Neural crest cell (in vitro differentiated cells): ENCODE data around the gene MTG1. TPM values are rescaled to one million over a fixed set of nuclear protein-coding genes. Genes with fewer than 3 reads are reported as not detected.

Source experiments
- DNase-seq: peaks from one replicate; pipeline ENCODE4 v3.0.0; 2021; ENCODE audit warnings: low read depth, mixed read lengths, low spot score
- H3K27ac Mint-ChIP-seq: one replicate; pipeline ENCODE4 v1.8.0; 2021; ENCODE audit warnings: mild to moderate bottlenecking, mixed read lengths; ENCODE audit not compliant: unreplicated experiment
- H3K27me3 Mint-ChIP-seq: 2 replicates; pipeline ENCODE4 v1.8.0; 2021; ENCODE audit warnings: low read depth, mild to moderate bottlenecking, mixed read lengths
- H3K36me3 Mint-ChIP-seq: 2 replicates; pipeline ENCODE4 v1.8.0; 2021; ENCODE audit warnings: low read depth, mild to moderate bottlenecking, mixed read lengths
- H3K4me1 Mint-ChIP-seq: 2 replicates; pipeline ENCODE4 v1.8.0; 2021; ENCODE audit warnings: mixed read lengths
- H3K4me3 Mint-ChIP-seq: one replicate; pipeline ENCODE4 v1.8.0; 2021; ENCODE audit warnings: mild to moderate bottlenecking, mixed read lengths
- H3K9me3 Mint-ChIP-seq: 2 replicates; pipeline ENCODE4 v1.8.0; 2021; ENCODE audit warnings: mixed read lengths
- CTCF ChIP-seq: fragments of 200-600 bp; sonication (generic); conservative IDR thresholded peaks from 2 replicates; pipeline ENCODE4 v1.5.0; 2021; ENCODE audit warnings: antibody characterized with exemption, mild to moderate bottlenecking
- total RNA-seq: library from RNA; stranded (reverse); gene quantifications from 2 replicates; pipeline ENCODE4 v1.2.1, GENCODE V29; 2021

MTG1 gene
- total RNA-seq, 1 donor from 2014 or later, result 104 TPM

- H3K27me3 Mint-ChIP-seq, result no peaks in the 10 kb centered on the region
- TF ChIP-seq CTCF, result no peak
- H3K4me1 Mint-ChIP-seq, result peaks cover under 1% of the 10 kb centered on the region
- no peak overlapping the region for H3K27ac Mint-ChIP-seq
- H3K9me3 Mint-ChIP-seq, result no peaks in the 10 kb centered on the region
- no peak overlapping the region for H3K4me3 Mint-ChIP-seq
- peaks cover 41% of the 10 kb centered on the region for H3K36me3 Mint-ChIP-seq
- no peak for DNase-seq
Observed at GRCh38 chr10:133401981-133402725, 8.2 kb downstream of the MTG1 start.

- no peak overlapping the region for H3K4me3 Mint-ChIP-seq
- no peak overlapping the region for H3K27ac Mint-ChIP-seq
- DNase-seq, result no peak
- H3K4me1 Mint-ChIP-seq, result no peaks in the 10 kb centered on the region
- H3K27me3 Mint-ChIP-seq, result no peaks in the 10 kb centered on the region
- peaks cover under 1% of the 10 kb centered on the region for H3K9me3 Mint-ChIP-seq
- no peak for TF ChIP-seq CTCF
- H3K36me3 Mint-ChIP-seq, result peaks cover 43% of the 10 kb centered on the region
Observed at GRCh38 chr10:133403359-133403758, 9.4 kb downstream of the MTG1 start.

- Mint-ChIP-seq H3K9me3 (peaks cover 4% of the 10 kb centered on the region), H3K4me1 (no peaks in the 10 kb centered on the region), H3K27me3 (no peaks in the 10 kb centered on the region), H3K27ac (no peak overlapping the region), H3K4me3 (no peak overlapping the region), H3K36me3 (peaks cover 47% of the 10 kb centered on the region)
- DNase-seq, result no peak
- no peak for TF ChIP-seq CTCF
Observed at GRCh38 chr10:133403784-133404183, 9.8 kb downstream of the MTG1 start.

GRCh38 chr10:133405272-133405671, 11.3 kb downstream of the MTG1 start:
- no peak for TF ChIP-seq CTCF
- Mint-ChIP-seq H3K27ac (no peak overlapping the region), H3K9me3 (peaks cover 10% of the 10 kb centered on the region), H3K27me3 (no peaks in the 10 kb centered on the region), H3K4me1 (no peaks in the 10 kb centered on the region), H3K36me3 (peaks cover 59% of the 10 kb centered on the region), H3K4me3 (no peak overlapping the region)
- no peak for DNase-seq

GRCh38 chr10:133405844-133406527, 12.0 kb downstream of the MTG1 start:
- no peak overlapping the region for H3K27ac Mint-ChIP-seq
- H3K9me3 Mint-ChIP-seq, result peaks cover 10% of the 10 kb centered on the region
- TF ChIP-seq CTCF, result no peak

More at GRCh38 chr10:133405844-133406527, 12.0 kb downstream of the MTG1 start:
- no peaks in the 10 kb centered on the region for H3K27me3 Mint-ChIP-seq
- peaks cover 66% of the 10 kb centered on the region for H3K36me3 Mint-ChIP-seq
- no peaks in the 10 kb centered on the region for H3K4me1 Mint-ChIP-seq
- H3K4me3 Mint-ChIP-seq, result no peak overlapping the region
- no peak for DNase-seq
